ENCODE measurements around the gene FAM170B. TPM values are rescaled to one million over a fixed set of nuclear protein-coding genes. Genes with fewer than 3 reads are reported as not detected.

The FAM170B gene
- total RNA-seq, 1 donor from 2014 or later, result not detected

- no peak for DNase-seq (ENCODE audit: low spot score)
- Mint-ChIP-seq H3K4me3 (no peak overlapping the region), H3K9me3 (peaks cover 11% of the 10 kb centered on the region), H3K4me1 (ENCODE audit: low read depth) (no peaks in the 10 kb centered on the region), H3K27me3 (ENCODE audit: insufficient read depth) (peaks cover 2% of the 10 kb centered on the region), H3K36me3 (ENCODE audit: low read depth) (no peaks in the 10 kb centered on the region), H3K27ac (no peak overlapping the region)
- intact Hi-C loops (cut with micrococcal nuclease), result no loop called here
These were observed 42.2 kb downstream of the FAM170B start for GRCh38 chr10:49091450-49092210.

GRCh38 chr10:49090696-49091380 lies 43.0 kb downstream of the FAM170B start:
- peaks cover 15% of the 10 kb centered on the region for H3K9me3 Mint-ChIP-seq
- peaks cover 2% of the 10 kb centered on the region for H3K27me3 Mint-ChIP-seq (ENCODE audit: insufficient read depth)
- no peaks in the 10 kb centered on the region for H3K4me1 Mint-ChIP-seq (ENCODE audit: low read depth)
- H3K27ac Mint-ChIP-seq, result no peak overlapping the region
- intact Hi-C loops (cut with micrococcal nuclease), result no loop called here
- DNase-seq (ENCODE audit: low spot score), result no peak
- H3K4me3 Mint-ChIP-seq, result no peak overlapping the region
- H3K36me3 Mint-ChIP-seq (ENCODE audit: low read depth), result no peaks in the 10 kb centered on the region

GRCh38 chr10:49090189-49090575 lies 43.6 kb downstream of the FAM170B start:
- Mint-ChIP-seq H3K9me3 (peaks cover 15% of the 10 kb centered on the region), H3K4me1 (ENCODE audit: low read depth) (no peaks in the 10 kb centered on the region), H3K36me3 (ENCODE audit: low read depth) (no peaks in the 10 kb centered on the region), H3K4me3 (no peak overlapping the region), H3K27me3 (ENCODE audit: insufficient read depth) (peaks cover 2% of the 10 kb centered on the region), H3K27ac (no peak overlapping the region)
- no peak for DNase-seq (ENCODE audit: low spot score)
- intact Hi-C loops (cut with micrococcal nuclease), result no loop called here

- H3K9me3 Mint-ChIP-seq, result peaks cover 15% of the 10 kb centered on the region
- DNase-seq (ENCODE audit: low spot score), result no peak
- H3K27me3 Mint-ChIP-seq (ENCODE audit: insufficient read depth), result peaks cover 2% of the 10 kb centered on the region
- no peak overlapping the region for H3K4me3 Mint-ChIP-seq
- H3K4me1 Mint-ChIP-seq (ENCODE audit: low read depth), result no peaks in the 10 kb centered on the region
- H3K27ac Mint-ChIP-seq, result no peak overlapping the region
- H3K36me3 Mint-ChIP-seq (ENCODE audit: low read depth), result no peaks in the 10 kb centered on the region
- intact Hi-C loops (cut with micrococcal nuclease), result no loop called here
These were observed 44.1 kb downstream of the FAM170B start for GRCh38 chr10:49089557-49090188.

GRCh38 chr10:49089152-49089551 lies 44.7 kb downstream of the FAM170B start:
- Mint-ChIP-seq H3K27me3 (ENCODE audit: insufficient read depth) (peaks cover 2% of the 10 kb centered on the region), H3K36me3 (ENCODE audit: low read depth) (no peaks in the 10 kb centered on the region), H3K4me1 (ENCODE audit: low read depth) (no peaks in the 10 kb centered on the region), H3K4me3 (no peak overlapping the region), H3K27ac (no peak overlapping the region), H3K9me3 (peaks cover 15% of the 10 kb centered on the region)
- DNase-seq (ENCODE audit: low spot score), result no peak
- intact Hi-C loops (cut with micrococcal nuclease), result no loop called here

GRCh38 chr10:49086889-49087288 lies 46.9 kb downstream of the FAM170B start:
- H3K9me3 Mint-ChIP-seq, result peaks cover 15% of the 10 kb centered on the region
- no peak overlapping the region for H3K4me3 Mint-ChIP-seq
- DNase-seq (ENCODE audit: low spot score), result no peak
- H3K27ac Mint-ChIP-seq, result no peak overlapping the region
- peaks cover 5% of the 10 kb centered on the region for H3K27me3 Mint-ChIP-seq (ENCODE audit: insufficient read depth)
- no peaks in the 10 kb centered on the region for H3K4me1 Mint-ChIP-seq (ENCODE audit: low read depth)
- no peaks in the 10 kb centered on the region for H3K36me3 Mint-ChIP-seq (ENCODE audit: low read depth)
- intact Hi-C loops (cut with micrococcal nuclease), result no loop called here

- H3K27me3 Mint-ChIP-seq (ENCODE audit: insufficient read depth), result peaks cover 5% of the 10 kb centered on the region
- peaks cover 15% of the 10 kb centered on the region for H3K9me3 Mint-ChIP-seq
- H3K27ac Mint-ChIP-seq, result no peak overlapping the region
- no peak for DNase-seq (ENCODE audit: low spot score)
- H3K4me3 Mint-ChIP-seq, result no peak overlapping the region
- peaks cover 13% of the 10 kb centered on the region for H3K4me1 Mint-ChIP-seq (ENCODE audit: low read depth)
- H3K36me3 Mint-ChIP-seq (ENCODE audit: low read depth), result no peaks in the 10 kb centered on the region
- intact Hi-C loops (cut with micrococcal nuclease), result no loop called here
These were observed 50.6 kb downstream of the FAM170B start for GRCh38 chr10:49083261-49083660.

GRCh38 chr10:49082766-49083165 lies 51.1 kb downstream of the FAM170B start:
- Mint-ChIP-seq H3K4me1 (ENCODE audit: low read depth) (peaks cover 15% of the 10 kb centered on the region), H3K36me3 (ENCODE audit: low read depth) (no peaks in the 10 kb centered on the region), H3K4me3 (no peak overlapping the region), H3K27ac (no peak overlapping the region), H3K9me3 (peaks cover 15% of the 10 kb centered on the region), H3K27me3 (ENCODE audit: insufficient read depth) (peaks cover 5% of the 10 kb centered on the region)
- intact Hi-C loops (cut with micrococcal nuclease), result no loop called here
- no peak for DNase-seq (ENCODE audit: low spot score)

- H3K4me3 Mint-ChIP-seq, result no peak overlapping the region
- DNase-seq (ENCODE audit: low spot score), result no peak
- H3K27ac Mint-ChIP-seq, result no peak overlapping the region
- peaks cover 5% of the 10 kb centered on the region for H3K9me3 Mint-ChIP-seq
- H3K27me3 Mint-ChIP-seq (ENCODE audit: insufficient read depth), result peaks cover 5% of the 10 kb centered on the region
- peaks cover 25% of the 10 kb centered on the region for H3K4me1 Mint-ChIP-seq (ENCODE audit: low read depth)
- intact Hi-C loops (cut with micrococcal nuclease), result no loop called here
- H3K36me3 Mint-ChIP-seq (ENCODE audit: low read depth), result no peaks in the 10 kb centered on the region
These were observed 52.1 kb downstream of the FAM170B start for GRCh38 chr10:49081547-49082275.

Other genes starting within 250 kb of the FAM170B start
- gene LRRC18, start 194.2 kb downstream of the FAM170B start, total RNA-seq, result not detected in 2 replicates
- gene VSTM4, start 18.5 kb downstream of the FAM170B start, total RNA-seq, result 0.20 and 0.23 TPM in 2 replicates
- 16.2 and 16.7 TPM in 2 replicates for gene TMEM273, start 54.4 kb upstream of the FAM170B start, total RNA-seq
- gene C10orf71, start 165.1 kb upstream of the FAM170B start, total RNA-seq, result not detected in 2 replicates